DND-41 (cell line): ENCODE measurements around the gene HNRNPU.

Experiments
- ATAC-seq: fragments of 200-7000 bp; cut with Tn5 transposase; 3 replicates; pipeline ENCODE4 v1.9.1; 2021; ENCODE audit warnings: low read depth; ENCODE audit not compliant: insufficient read depth
- DNase-seq: peaks from one replicate; pipeline ENCODE4 v3.0.0-alpha.2; 2020
- H2AFZ ChIP-seq: 2 replicates; pipeline ENCODE4 v1.6.0; 2012; ENCODE audit warnings: low read depth, low read length
- H3K27ac ChIP-seq: 2 replicates; pipeline ENCODE4 v1.5.1; 2012; ENCODE audit warnings: low read length, inconsistent platforms
- H3K27me3 ChIP-seq: fragments of 200-600 bp; sonication (generic); 2 replicates; pipeline ENCODE4 v1.6.0; 2012; ENCODE audit warnings: low read length, mild to moderate bottlenecking, inconsistent platforms; ENCODE audit not compliant: insufficient read depth, poor library complexity
- H3K36me3 ChIP-seq: 2 replicates; pipeline ENCODE4 v1.5.1; 2012; ENCODE audit warnings: low read length, inconsistent platforms; ENCODE audit not compliant: insufficient read depth
- H3K4me1 ChIP-seq: 2 replicates; pipeline ENCODE4 v1.5.1; 2012; ENCODE audit warnings: mild to moderate bottlenecking, low read length; ENCODE audit not compliant: insufficient read depth
- H3K4me2 ChIP-seq: 2 replicates; pipeline ENCODE4 v1.6.0; 2012; ENCODE audit warnings: mild to moderate bottlenecking, moderate library complexity, low read length, inconsistent platforms; ENCODE audit not compliant: insufficient read depth
- H3K4me3 ChIP-seq, 2 experiments: fragments of 200-600 bp in 1 of 2; shearing (Covaris generic) in 1 of 2; 2 replicates each; pipeline ENCODE4 v1.5.1; 2012 to 2016; ENCODE audit warnings: inconsistent platforms in 2 of 2, low read length in 2 of 2, mild to moderate bottlenecking in 2 of 2, low read depth in 1 of 2, moderate library complexity in 1 of 2
- H3K79me2 ChIP-seq: 2 replicates; pipeline ENCODE4 v1.6.0; 2012; ENCODE audit warnings: low read length, inconsistent platforms; ENCODE audit not compliant: insufficient read depth
- H3K9ac ChIP-seq: 2 replicates; pipeline ENCODE4 v1.6.0; 2012; ENCODE audit warnings: low read depth, mild to moderate bottlenecking, inconsistent platforms, low read length, moderate library complexity
- H3K9me3 ChIP-seq: 2 replicates; pipeline ENCODE4 v1.5.1; 2012; ENCODE audit warnings: low read length, moderate library complexity, mild to moderate bottlenecking, inconsistent platforms; ENCODE audit not compliant: insufficient read depth, severe bottlenecking
- H4K20me1 ChIP-seq: 2 replicates; pipeline ENCODE4 v1.6.0; 2012; ENCODE audit warnings: low read length; ENCODE audit not compliant: insufficient read depth
- EZH2 ChIP-seq: IDR thresholded peaks from 3 replicates; pipeline ENCODE4 v1.6.1; 2012; ENCODE audit warnings: borderline replicate concordance, low read depth, mild to moderate bottlenecking, moderate library complexity, low read length, inconsistent platforms; ENCODE audit not compliant: severe bottlenecking
- TF ChIP-seq, protein P1 (sequence below): IDR thresholded peaks from 2 replicates; pipeline ENCODE4 v1.5.1; 2012; ENCODE audit warnings: borderline replicate concordance, low read length, moderate library complexity, mild to moderate bottlenecking; ENCODE audit not compliant: poor library complexity, severe bottlenecking; ENCODE audit errors: extremely low read depth

Gene HNRNPU

DNA sequence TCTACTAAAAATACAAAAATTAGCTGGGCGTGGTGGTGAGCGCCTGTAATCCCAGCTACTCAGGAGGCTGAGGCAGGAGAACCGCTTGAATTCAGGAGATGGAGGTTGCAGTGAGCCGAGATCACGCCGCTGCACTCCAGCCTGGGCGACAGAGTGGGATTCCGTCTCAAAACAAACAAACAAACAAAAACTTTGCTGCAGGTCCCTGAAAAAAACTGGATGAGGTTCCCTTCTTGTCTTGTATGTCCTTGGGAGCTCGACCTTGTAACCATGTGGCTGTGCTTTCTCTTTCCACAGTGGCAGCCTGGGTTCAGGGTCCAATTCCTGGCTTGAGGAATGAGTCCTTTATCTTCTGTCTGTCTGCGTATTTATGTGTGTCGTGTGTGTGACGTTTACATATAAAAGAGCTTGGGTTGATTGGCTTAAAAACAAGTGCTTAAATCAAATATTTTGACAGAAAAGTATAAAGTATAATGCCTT is 46.9 kb downstream of the HNRNPU start:
- Histone ChIP-seq H3K4me3 (no peak overlapping the region), H3K27ac (no peak overlapping the region), H3K9me3 (no peaks in the 10 kb centered on the region), H3K4me2 (no peak overlapping the region), H3K27me3 (no peaks in the 10 kb centered on the region), H3K9ac (no peak overlapping the region), H4K20me1 (no peaks in the 10 kb centered on the region), H2AFZ (no peak overlapping the region), H3K36me3 (no peaks in the 10 kb centered on the region), H3K79me2 (no peaks in the 10 kb centered on the region), H3K4me1 (no peaks in the 10 kb centered on the region)
- TF ChIP-seq EZH2 = no peak
- TF ChIP-seq, protein P1, sequence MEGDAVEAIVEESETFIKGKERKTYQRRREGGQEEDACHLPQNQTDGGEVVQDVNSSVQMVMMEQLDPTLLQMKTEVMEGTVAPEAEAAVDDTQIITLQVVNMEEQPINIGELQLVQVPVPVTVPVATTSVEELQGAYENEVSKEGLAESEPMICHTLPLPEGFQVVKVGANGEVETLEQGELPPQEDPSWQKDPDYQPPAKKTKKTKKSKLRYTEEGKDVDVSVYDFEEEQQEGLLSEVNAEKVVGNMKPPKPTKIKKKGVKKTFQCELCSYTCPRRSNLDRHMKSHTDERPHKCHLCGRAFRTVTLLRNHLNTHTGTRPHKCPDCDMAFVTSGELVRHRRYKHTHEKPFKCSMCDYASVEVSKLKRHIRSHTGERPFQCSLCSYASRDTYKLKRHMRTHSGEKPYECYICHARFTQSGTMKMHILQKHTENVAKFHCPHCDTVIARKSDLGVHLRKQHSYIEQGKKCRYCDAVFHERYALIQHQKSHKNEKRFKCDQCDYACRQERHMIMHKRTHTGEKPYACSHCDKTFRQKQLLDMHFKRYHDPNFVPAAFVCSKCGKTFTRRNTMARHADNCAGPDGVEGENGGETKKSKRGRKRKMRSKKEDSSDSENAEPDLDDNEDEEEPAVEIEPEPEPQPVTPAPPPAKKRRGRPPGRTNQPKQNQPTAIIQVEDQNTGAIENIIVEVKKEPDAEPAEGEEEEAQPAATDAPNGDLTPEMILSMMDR = no peak
- DNase-seq (no peak), ATAC-seq (no peak)

DNA sequence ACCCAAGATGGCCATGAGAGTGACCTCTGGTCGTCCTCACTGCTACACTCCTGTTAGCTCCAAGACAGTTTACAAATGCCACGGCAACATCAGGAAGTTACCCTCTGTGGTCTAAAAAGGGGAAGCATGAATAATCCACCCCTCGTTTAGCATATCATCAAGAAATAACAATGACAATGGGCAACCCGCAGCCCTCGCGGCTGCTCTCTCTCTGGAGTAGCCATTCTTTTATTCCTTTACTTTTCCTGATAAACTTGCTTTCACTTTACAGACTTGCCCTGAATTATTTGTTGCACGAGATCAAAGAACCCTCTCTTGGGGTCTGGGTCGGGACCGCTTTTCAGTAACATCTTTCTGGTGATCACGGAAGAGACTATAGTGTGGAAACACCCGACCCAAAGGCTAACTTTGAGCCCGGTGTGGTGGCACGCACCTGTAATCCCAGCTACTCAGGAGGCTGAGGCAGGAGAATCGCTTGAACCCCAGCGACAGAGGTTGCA is 48.7 kb downstream of the HNRNPU start:
- H3K4me1 ChIP-seq = no peaks in the 10 kb centered on the region
- no peak overlapping the region for H2AFZ ChIP-seq
- no peaks in the 10 kb centered on the region for H3K9me3 ChIP-seq
- no peak for TF ChIP-seq EZH2
- TF ChIP-seq, protein P1 = no peak
- DNase-seq (no peak), ATAC-seq (no peak)
- H3K4me2 ChIP-seq = no peak overlapping the region
- H4K20me1 ChIP-seq = no peaks in the 10 kb centered on the region
- H3K27me3 ChIP-seq = no peaks in the 10 kb centered on the region
- H3K27ac ChIP-seq = no peak overlapping the region
- no peak overlapping the region for H3K9ac ChIP-seq
- no peaks in the 10 kb centered on the region for H3K36me3 ChIP-seq
- no peaks in the 10 kb centered on the region for H3K79me2 ChIP-seq
- H3K4me3 ChIP-seq = no peak overlapping the region

DNA sequence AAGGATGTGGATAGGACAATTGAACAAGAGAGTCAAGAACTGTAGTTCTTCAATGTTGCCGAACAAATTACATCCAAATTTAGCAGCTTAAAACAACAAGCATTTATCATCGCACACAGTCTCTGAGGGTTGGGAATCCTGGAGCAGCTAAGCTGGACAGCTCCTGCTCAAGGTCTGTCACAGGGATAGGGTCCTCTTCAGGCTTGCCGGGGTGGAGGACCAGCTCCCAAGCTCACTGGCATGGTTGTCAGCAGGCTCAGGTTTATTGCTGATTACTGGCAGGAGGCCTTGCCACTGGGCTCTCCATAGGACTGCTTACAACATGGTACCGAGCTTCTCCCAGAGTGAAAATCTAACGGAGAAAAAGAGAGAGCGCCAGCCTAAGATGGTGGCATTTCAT is 51.0 kb downstream of the HNRNPU start:
- Histone ChIP-seq H2AFZ (no peak overlapping the region), H3K4me2 (no peak overlapping the region), H3K79me2 (no peaks in the 10 kb centered on the region), H4K20me1 (no peaks in the 10 kb centered on the region), H3K4me1 (no peaks in the 10 kb centered on the region), H3K9ac (no peak overlapping the region), H3K36me3 (no peaks in the 10 kb centered on the region), H3K27me3 (no peaks in the 10 kb centered on the region), H3K9me3 (no peaks in the 10 kb centered on the region), H3K27ac (no peak overlapping the region), H3K4me3 (no peak overlapping the region)
- TF ChIP-seq EZH2 = no peak
- TF ChIP-seq, protein P1 = no peak
- ATAC-seq (no peak), DNase-seq (no peak)

DNA sequence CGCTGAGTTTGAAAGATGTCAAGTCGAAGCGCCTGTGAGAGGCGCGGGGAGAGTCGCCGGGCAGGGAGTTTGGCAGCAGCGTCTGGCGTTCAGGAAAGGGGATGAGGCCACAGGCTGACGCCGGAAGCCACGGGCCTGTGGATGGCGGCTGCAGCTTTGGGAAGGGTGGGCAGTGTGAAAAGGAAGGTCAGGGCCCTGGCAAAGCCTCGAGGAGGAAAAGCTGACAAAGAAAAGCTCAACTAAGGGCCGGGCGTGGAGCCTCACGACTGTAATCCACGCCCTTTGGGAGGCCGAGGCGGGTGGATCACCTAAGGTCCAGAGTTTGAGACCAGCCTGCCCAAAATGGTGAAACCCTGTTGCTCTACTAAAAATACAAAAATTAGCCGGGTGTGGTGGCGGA is 54.1 kb downstream of the HNRNPU start:
- H3K4me2 ChIP-seq = no peak overlapping the region
- no peaks in the 10 kb centered on the region for H3K9me3 ChIP-seq
- H3K27me3 ChIP-seq = no peaks in the 10 kb centered on the region
- H3K4me1 ChIP-seq = no peaks in the 10 kb centered on the region
- no peaks in the 10 kb centered on the region for H3K36me3 ChIP-seq
- no peak overlapping the region for H2AFZ ChIP-seq
- TF ChIP-seq, protein P1 = no peak
- no peak for TF ChIP-seq EZH2
- H4K20me1 ChIP-seq = no peaks in the 10 kb centered on the region
- no peak for DNase-seq
- H3K4me3 ChIP-seq = no peak overlapping the region
- ATAC-seq = no peak
- H3K79me2 ChIP-seq = no peaks in the 10 kb centered on the region
- no peak overlapping the region for H3K9ac ChIP-seq
- no peak overlapping the region for H3K27ac ChIP-seq
